GM13977 (cell line): Measurements from ENCODE around the gene TTLL6.

Experiments
- DNase-seq: peaks from one replicate; pipeline ENCODE4 v3.0.0; 2012; ENCODE audit warnings: low spot score
- CTCF ChIP-seq: IDR thresholded peaks from 2 replicates; pipeline ENCODE4 v1.5.1; 2012; ENCODE audit warnings: mild to moderate bottlenecking, control low read depth; ENCODE audit not compliant: insufficient read depth; ENCODE audit errors: extremely low read depth, missing control alignments
- in situ Hi-C: fragments of 300-500 bp; cut with MboI; formaldehyde crosslinking; loops from one replicate; pipeline ENCODE4 v1.12.0; 2022; ENCODE audit warnings: low sequenced_read_pairs, low pct_unique_long_range_greater_than_20kb, mixed read lengths, inconsistent platforms; ENCODE audit not compliant: unreplicated experiment

TTLL6 gene

GRCh38 chr17:48721009-48721402 lies 96.0 kb downstream of the TTLL6 start:
- DNase-seq, result no peak
- in situ Hi-C loops, result loop anchor here (10.0 kb wide), 1 partner anchor 106 kb away; the partner anchor contains the start of genes HOXB7 and HOXB8
- TF ChIP-seq CTCF, result no peak

DNA sequence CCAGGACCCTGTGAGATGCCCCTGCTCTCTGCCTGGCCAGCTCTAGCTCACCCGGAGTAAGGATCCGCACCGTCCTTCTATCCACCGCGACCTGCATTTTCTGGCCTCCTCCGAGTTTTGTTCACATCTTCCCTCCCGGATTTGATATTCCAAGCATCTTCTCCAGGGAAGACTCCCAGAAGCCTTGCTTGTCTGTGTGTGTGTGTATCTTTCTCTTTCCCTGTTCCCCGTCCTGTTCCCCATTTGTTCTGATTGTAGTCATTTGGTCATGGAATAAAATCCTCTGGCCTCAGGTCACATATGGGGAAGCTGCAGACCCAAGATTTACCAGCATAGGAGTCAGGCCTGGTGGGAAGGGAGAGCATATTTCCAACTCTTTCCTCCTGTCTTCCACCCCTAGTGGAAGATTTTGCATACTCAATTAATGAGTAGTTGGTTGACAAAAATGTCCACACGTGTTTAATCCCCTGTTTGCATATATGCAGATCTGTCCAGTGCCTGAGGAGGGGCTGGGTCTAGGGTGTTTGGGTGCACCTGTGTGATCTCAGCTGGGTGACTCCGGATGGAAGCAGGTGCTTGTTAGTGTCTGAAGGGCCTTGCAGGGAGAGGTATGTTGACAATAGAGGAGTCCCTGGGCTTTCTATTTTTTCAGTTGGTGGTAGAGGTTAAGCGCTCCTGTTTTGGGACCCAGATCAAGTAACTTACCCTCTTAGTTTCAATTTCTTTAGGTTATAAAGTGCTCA lies 96.6 kb downstream of the TTLL6 start:
- in situ Hi-C loops, result loop anchor here (10.0 kb wide), 1 partner anchor 106 kb away; the partner anchor contains the start of genes HOXB7 and HOXB8

GRCh38 chr17:48719642-48720265 lies 97.3 kb downstream of the TTLL6 start:
- DNase-seq, result no peak
- in situ Hi-C loops, result loop anchor here (10.0 kb wide), 1 partner anchor 105 kb away; the partner anchor contains the start of genes HOXB7 and HOXB8
- no peak for TF ChIP-seq CTCF

More for the DNA sequence above, 96.6 kb downstream of the TTLL6 start:
- no peak for DNase-seq
- no peak for TF ChIP-seq CTCF

- in situ Hi-C loops, result no loop called here
- no peak for TF ChIP-seq CTCF
- DNase-seq, result no peak
Measured at GRCh38 chr17:48718761-48719641, 98.0 kb downstream of the TTLL6 start.

- in situ Hi-C loops, result no loop called here
- DNase-seq, result no peak
- no peak for TF ChIP-seq CTCF
Measured at GRCh38 chr17:48718227-48718760, 98.7 kb downstream of the TTLL6 start.
